Fibroblast of lung (primary cell): ENCODE measurements around the gene GUCD1.

ENCODE experiments used
- CTCF ChIP-seq, 2 donors: IDR thresholded peaks in 1 of 2; conservative IDR thresholded peaks in 1 of 2; 1 replicate in 1 of 2; 2 replicates in 1 of 2; pipeline ENCODE4 v1.5.1; 2011 to 2012; ENCODE audit warnings: low read length in 2 of 2, control low read depth in 1 of 2, inconsistent platforms in 1 of 2, low read depth in 1 of 2, mild to moderate bottlenecking in 1 of 2
- EZH2 ChIP-seq: IDR thresholded peaks from 2 replicates; pipeline ENCODE4 v1.5.1; 2012; ENCODE audit warnings: low read length, control low read depth, mild to moderate bottlenecking; ENCODE audit errors: missing control alignments

- TF ChIP-seq CTCF (conservative IDR thresholded peaks at IDR 0.05 in 1 of 2, IDR thresholded peaks at IDR 0.05 in 1 of 2; ENCODE audit: low read depth in 1 of 2, low read length in 2 of 2) (no peak), EZH2 (no peak)
Measured at GRCh38 chr22:24589518-24590030, 34.6 kb upstream of the GUCD1 start.
